Calu3 (cell line): ENCODE measurements around the gene FKBP11. TPM values are rescaled to one million over a fixed set of nuclear protein-coding genes. Genes with fewer than 3 reads are reported as not detected.

Experiments
- BruUV-seq: library from RNA; stranded (reverse); fragments of 400-500 nt; replicated peaks from 2 replicates; lab custom pipeline; 2021; lab: Mats Ljungman, UMichigan
- CTCF ChIA-PET: fragments of 300-600 bp; sonication (Branson Sonifier 250); formaldehyde crosslinking; loops from one replicate; lab custom pipeline; 2022; ENCODE audit warnings: antibody characterized with exemption; lab: Charles Lee
- DNase-seq: peaks from one replicate; pipeline ENCODE4 v3.0.0; 2022
- H3K27ac Mint-ChIP-seq: one replicate; pipeline ENCODE4 v1.8.0; 2022; ENCODE audit warnings: mixed read lengths; ENCODE audit not compliant: unreplicated experiment
- H3K27me3 Mint-ChIP-seq: one replicate; pipeline ENCODE4 v1.8.0; 2022; ENCODE audit warnings: mixed read lengths; ENCODE audit not compliant: unreplicated experiment
- H3K36me3 Mint-ChIP-seq: one replicate; pipeline ENCODE4 v1.8.0; 2022; ENCODE audit warnings: mild to moderate bottlenecking, moderate library complexity, mixed read lengths; ENCODE audit not compliant: insufficient read depth, unreplicated experiment
- H3K4me1 Mint-ChIP-seq: one replicate; pipeline ENCODE4 v1.8.0; 2022; ENCODE audit warnings: mild to moderate bottlenecking, low read depth, mixed read lengths; ENCODE audit not compliant: unreplicated experiment
- H3K4me3 Mint-ChIP-seq: one replicate; pipeline ENCODE4 v1.8.0; 2022; ENCODE audit warnings: mild to moderate bottlenecking, low read depth, moderate library complexity, mixed read lengths; ENCODE audit not compliant: unreplicated experiment
- H3K9me3 Mint-ChIP-seq: one replicate; pipeline ENCODE4 v1.8.0; 2022; ENCODE audit warnings: low read depth, mixed read lengths; ENCODE audit not compliant: unreplicated experiment
- intact Hi-C: fragments of 100-400 bp; cut with micrococcal nuclease; formaldehyde crosslinking; loops from one replicate; pipeline ENCODE4 v1.10.0; 2022; ENCODE audit not compliant: unreplicated experiment
- total RNA-seq: library from RNA; stranded (reverse); gene quantifications from 2 replicates; pipeline ENCODE4 v1.2.3, GENCODE V29; 2022
- TF ChIP-seq, protein P1 (sequence below): fragments of 200-600 bp; IDR thresholded peaks from one replicate; pipeline ENCODE4 v1.8.0; 2022; ENCODE audit warnings: antibody characterized with exemption; ENCODE audit not compliant: unreplicated experiment

FKBP11 gene
- total RNA-seq, 1 experiment from 2014 or later: 21.4 TPM

DNA sequence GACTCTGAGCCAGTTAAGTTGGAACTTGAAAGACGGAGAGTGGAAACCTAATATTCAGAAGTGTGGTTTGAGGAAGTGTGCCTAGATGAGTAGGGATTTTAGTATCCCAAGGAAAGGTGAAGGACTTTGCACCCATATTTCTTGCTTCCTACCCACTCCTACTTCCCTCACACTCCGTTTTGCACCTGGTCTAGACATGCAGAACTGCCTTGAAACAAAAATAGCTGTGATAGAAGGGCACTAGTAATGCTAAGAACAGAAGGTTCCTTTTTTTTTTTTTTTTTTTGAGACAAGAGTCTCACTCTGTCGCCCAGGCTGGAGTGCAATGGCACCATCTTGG lies 32.7 kb upstream of the FKBP11 start:
- Mint-ChIP-seq H3K36me3 (peaks cover 22% of the 10 kb centered on the region), H3K9me3 (no peaks in the 10 kb centered on the region), H3K27me3 (no peaks in the 10 kb centered on the region), H3K4me3 (peak overlapping the region; percentile 98), H3K27ac (peak overlapping the region; percentile 75), H3K4me1 (peaks cover 8% of the 10 kb centered on the region)
- TF ChIP-seq, protein P1, sequence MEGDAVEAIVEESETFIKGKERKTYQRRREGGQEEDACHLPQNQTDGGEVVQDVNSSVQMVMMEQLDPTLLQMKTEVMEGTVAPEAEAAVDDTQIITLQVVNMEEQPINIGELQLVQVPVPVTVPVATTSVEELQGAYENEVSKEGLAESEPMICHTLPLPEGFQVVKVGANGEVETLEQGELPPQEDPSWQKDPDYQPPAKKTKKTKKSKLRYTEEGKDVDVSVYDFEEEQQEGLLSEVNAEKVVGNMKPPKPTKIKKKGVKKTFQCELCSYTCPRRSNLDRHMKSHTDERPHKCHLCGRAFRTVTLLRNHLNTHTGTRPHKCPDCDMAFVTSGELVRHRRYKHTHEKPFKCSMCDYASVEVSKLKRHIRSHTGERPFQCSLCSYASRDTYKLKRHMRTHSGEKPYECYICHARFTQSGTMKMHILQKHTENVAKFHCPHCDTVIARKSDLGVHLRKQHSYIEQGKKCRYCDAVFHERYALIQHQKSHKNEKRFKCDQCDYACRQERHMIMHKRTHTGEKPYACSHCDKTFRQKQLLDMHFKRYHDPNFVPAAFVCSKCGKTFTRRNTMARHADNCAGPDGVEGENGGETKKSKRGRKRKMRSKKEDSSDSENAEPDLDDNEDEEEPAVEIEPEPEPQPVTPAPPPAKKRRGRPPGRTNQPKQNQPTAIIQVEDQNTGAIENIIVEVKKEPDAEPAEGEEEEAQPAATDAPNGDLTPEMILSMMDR: no peak
- BruUV-seq: no TSS peak
- CTCF ChIA-PET: no interaction called here
- DNase-seq: no peak
- intact Hi-C loops: no loop called here

DNA sequence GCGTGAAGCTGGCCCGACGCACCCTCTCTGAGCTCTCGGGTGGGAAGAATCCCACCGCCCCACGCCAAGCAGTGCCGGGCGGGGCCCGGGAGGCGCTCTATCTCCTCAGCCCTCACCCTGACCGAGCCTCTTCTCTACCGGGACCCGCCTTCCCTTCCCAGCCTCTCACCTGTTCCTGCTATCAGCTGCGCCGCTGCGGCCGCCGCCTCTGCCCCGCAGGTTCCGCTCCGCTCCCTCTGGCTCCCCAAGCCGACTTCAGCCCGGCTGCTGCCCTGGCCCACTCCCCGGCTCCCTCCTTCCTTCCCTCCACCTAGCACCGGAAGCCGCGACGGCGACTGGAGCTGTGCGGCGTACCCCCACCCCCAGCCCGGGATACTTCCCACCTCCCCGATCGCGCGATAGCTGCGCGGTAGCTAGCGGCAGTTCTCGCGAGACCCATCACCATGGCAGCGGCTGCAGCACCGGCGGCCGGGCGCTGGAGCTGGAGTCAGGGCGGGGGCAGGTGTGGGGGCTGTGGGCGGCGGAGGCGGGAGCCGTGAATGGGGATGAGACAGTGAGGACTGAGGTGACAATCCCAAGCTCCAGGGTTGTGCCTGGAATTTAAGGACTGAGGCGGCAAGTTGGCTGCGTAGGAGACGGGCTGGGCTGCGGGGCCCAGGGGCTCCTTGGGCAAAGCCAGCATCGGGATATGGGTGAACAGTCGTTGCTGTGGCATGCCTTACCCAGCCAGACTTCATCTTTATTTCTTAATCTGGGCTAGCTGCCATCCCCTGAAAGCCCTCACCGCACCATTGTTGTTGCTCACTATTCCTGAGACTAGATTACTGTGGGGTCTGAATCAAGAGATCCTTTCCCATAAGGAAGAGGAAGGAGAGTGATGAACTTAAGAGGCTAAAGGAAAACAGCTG lies 32.1 kb upstream of the FKBP11 start, which contains the start of gene ARF3:
ARF3 (minus strand) TSS at position 347 of the 908 bp plus-strand sequence. CDS start 16,392 bp downstream, outside the sequence.
- intact Hi-C loops: no loop called here
- H3K4me1 Mint-ChIP-seq: peaks cover 8% of the 10 kb centered on the region
- CTCF ChIA-PET: no interaction called here
- H3K27ac Mint-ChIP-seq: peak within 1 kb of the TSS; percentile 75
- H3K9me3 Mint-ChIP-seq: no peaks in the 10 kb centered on the region
- no TSS peak for BruUV-seq
- DNase-seq: peak; percentile 90
- TF ChIP-seq, protein P1: no peak
- no peaks in the 10 kb centered on the region for H3K27me3 Mint-ChIP-seq
- peaks cover 28% of the 10 kb centered on the region for H3K36me3 Mint-ChIP-seq
- peak within 1 kb of the TSS; percentile 98 for H3K4me3 Mint-ChIP-seq

DNA sequence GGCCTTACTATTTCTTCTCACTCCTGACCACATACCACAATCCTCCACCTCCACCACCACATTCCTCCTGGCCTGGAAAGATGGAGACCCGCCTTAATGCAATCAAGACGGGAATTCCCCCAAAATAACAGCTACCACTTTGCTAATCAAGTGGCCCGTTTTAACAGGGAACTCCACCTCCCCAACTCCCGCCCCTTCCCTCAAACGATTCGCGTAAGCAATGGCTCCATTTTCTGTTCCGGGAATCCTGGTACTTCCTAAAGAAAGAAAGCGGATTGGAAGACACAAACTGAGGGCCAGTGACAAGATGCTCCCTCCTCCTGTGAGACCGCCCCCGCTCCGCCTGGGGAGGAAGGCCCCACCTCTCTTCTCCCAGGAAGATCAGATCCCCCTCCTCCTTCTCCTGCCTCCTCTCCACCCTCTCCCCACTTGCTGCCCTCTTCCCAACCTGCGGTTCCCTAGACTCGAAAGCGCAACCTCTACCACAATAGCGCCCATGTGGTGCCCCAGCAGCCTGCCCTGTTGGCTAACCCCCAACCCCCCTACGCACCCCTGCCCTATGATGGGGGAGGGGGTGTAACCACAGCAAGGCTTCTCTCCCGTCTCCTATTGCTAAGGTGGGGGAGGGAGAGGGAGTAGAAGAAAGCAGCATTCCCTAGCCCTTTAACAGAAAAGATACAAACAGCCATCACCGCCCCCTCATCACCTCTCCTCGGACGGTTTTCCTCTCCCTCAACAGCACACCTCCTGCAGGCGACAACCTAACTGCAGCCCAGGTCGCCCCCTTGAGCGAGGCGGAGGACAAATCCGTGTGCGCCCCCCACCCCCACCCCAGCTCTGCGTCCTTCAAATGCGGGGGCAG lies 31.2 kb upstream of the FKBP11 start:
- H3K4me3 Mint-ChIP-seq: peak overlapping the region; percentile 98
- H3K36me3 Mint-ChIP-seq: peaks cover 32% of the 10 kb centered on the region
- H3K4me1 Mint-ChIP-seq: peaks cover 5% of the 10 kb centered on the region
- no peaks in the 10 kb centered on the region for H3K9me3 Mint-ChIP-seq
- CTCF ChIA-PET: no interaction called here
- peak overlapping the region; percentile 75 for H3K27ac Mint-ChIP-seq
- intact Hi-C loops: no loop called here
- TF ChIP-seq, protein P1: no peak
- peak; percentile 76 for DNase-seq
- no TSS peak for BruUV-seq
- no peaks in the 10 kb centered on the region for H3K27me3 Mint-ChIP-seq

DNA sequence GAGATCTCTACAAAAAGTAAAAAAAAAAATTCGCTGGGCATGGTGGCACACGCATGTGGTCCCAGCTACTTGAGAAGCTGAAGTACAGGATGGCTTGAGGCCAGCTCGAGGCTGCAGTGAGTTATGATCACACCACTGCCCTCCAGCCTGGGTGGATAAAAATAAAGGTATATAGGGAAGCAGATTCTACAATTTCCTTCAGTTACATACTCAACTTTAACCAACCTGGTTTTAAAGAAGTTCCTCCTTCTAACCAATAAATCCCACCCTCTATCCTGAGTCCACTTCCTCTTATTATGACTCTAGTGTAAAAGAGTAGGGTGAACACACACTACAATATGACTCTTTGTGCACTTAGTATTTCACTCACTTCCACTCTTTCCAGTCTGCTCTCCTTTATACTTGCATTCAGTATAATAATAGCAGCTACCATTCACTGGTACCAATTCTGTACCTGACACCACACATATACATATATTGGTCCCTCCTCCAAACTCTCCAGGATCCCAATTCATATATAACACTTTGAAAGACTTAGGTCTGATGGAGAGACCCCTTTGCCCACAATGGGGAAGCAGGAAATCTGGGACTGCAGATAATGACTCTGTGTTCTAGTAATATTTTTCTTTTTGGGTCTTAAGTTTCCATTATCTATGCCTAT lies 29.7 kb upstream of the FKBP11 start:
- Mint-ChIP-seq H3K4me1 (no peaks in the 10 kb centered on the region), H3K9me3 (no peaks in the 10 kb centered on the region), H3K4me3 (no peak overlapping the region), H3K27me3 (no peaks in the 10 kb centered on the region), H3K36me3 (peaks cover 32% of the 10 kb centered on the region), H3K27ac (no peak overlapping the region)
- CTCF ChIA-PET: no interaction called here
- TF ChIP-seq, protein P1: no peak
- intact Hi-C loops: no loop called here
- DNase-seq: no peak
- BruUV-seq: TSS peak; percentile 20
